Subcutaneous abdominal adipose tissue (tissue), 5 donors: ENCODE measurements around the gene NOL4L.
A peak's percentile ranks its signal among the peaks of the same experiment; 100 is the strongest.

ENCODE experiments used
- H3K27ac ChIP-seq: one replicate; pipeline ENCODE4 v1.7.0; 2013; ENCODE audit warnings: low read depth, mild to moderate bottlenecking, inconsistent platforms, low read length, moderate library complexity
- H3K27me3 ChIP-seq, 5 donors: one replicate each; pipeline ENCODE4 v1.7.0; 2013; ENCODE audit warnings: low read length in 5 of 5, inconsistent platforms in 1 of 5; ENCODE audit not compliant: control insufficient read depth in 5 of 5, insufficient read depth in 4 of 5
- H3K36me3 ChIP-seq, 5 donors: one replicate each; pipeline ENCODE4 v1.7.0; 2013; ENCODE audit warnings: low read length in 5 of 5; ENCODE audit not compliant: control insufficient read depth in 5 of 5, insufficient read depth in 5 of 5
- H3K4me1 ChIP-seq, 5 donors: one replicate each; pipeline ENCODE4 v1.7.0; 2013; ENCODE audit warnings: low read length in 5 of 5, mild to moderate bottlenecking in 3 of 5, moderate library complexity in 1 of 5; ENCODE audit not compliant: control insufficient read depth in 5 of 5, insufficient read depth in 5 of 5
- H3K4me3 ChIP-seq, 5 donors: one replicate each; pipeline ENCODE4 v1.7.0; 2013; ENCODE audit warnings: low read length in 5 of 5, low read depth in 1 of 5
- H3K9ac ChIP-seq, 5 donors: one replicate each; pipeline ENCODE4 v1.7.0; 2013; ENCODE audit warnings: low read length in 5 of 5, mild to moderate bottlenecking in 4 of 5, moderate library complexity in 3 of 5
- H3K9me3 ChIP-seq, 5 donors: one replicate each; pipeline ENCODE4 v1.7.0; 2013; ENCODE audit warnings: low read length in 5 of 5; ENCODE audit not compliant: control insufficient read depth in 5 of 5
- donor health status: healthy.
- donor health status: healthy.
- donor health status: healthy.
- donor health status: healthy.
- donor health status: healthy.

NOL4L gene

GRCh38 chr20:32544893-32545840, 40.0 kb downstream of the NOL4L start:
- no peak overlapping the region for H3K4me3 ChIP-seq
- no peaks in the 10 kb centered on the region for H3K36me3 ChIP-seq
- peaks cover 0 to 2% (median 0%) of the 10 kb centered on the region in 5 donors for H3K27me3 ChIP-seq
- no peak overlapping the region for H3K27ac ChIP-seq
- H3K9ac ChIP-seq, result no peak overlapping the region
- peaks cover 0 to 7% (median 0%) of the 10 kb centered on the region in 5 donors for H3K4me1 ChIP-seq
- H3K9me3 ChIP-seq, result peaks cover 0 to 5% (median 0%) of the 10 kb centered on the region in 5 donors

GRCh38 chr20:32544260-32544722, 40.8 kb downstream of the NOL4L start:
- H3K9me3 ChIP-seq, result no peaks in the 10 kb centered on the region
- H3K9ac ChIP-seq, result no peak overlapping the region
- H3K4me3 ChIP-seq, result no peak overlapping the region
- no peak overlapping the region for H3K27ac ChIP-seq
- no peaks in the 10 kb centered on the region for H3K36me3 ChIP-seq
- H3K27me3 ChIP-seq, result peaks cover 0 to 2% (median under 1%) of the 10 kb centered on the region in 5 donors
- H3K4me1 ChIP-seq, result peaks cover 0 to 15% (median under 1%) of the 10 kb centered on the region in 5 donors

GRCh38 chr20:32543570-32544259, 41.4 kb downstream of the NOL4L start:
- Histone ChIP-seq H3K9ac (no peak overlapping the region), H3K4me3 (no peak overlapping the region), H3K27me3 (peaks cover 0 to 3% (median 2%) of the 10 kb centered on the region in 5 donors), H3K9me3 (no peaks in the 10 kb centered on the region), H3K27ac (no peak overlapping the region), H3K36me3 (no peaks in the 10 kb centered on the region), H3K4me1 (peaks cover 2 to 21% (median 6%) of the 10 kb centered on the region in 5 donors)

DNA sequence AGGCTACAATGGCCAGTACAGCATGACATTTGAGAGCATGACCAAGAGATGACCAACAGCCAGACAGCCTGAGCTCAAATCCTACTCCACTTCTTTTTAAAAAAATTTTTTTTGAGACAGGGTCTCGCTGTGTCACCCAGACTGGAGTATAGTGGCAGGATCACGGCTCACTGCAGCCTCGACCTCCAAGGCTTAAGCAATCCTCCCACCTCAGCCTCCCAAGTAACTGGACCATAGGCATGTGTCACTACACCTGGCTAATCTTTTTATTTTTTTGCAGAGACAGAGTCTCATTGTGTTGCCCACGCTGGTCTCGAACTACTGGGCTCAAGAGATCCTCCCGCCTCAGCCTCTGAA, 42.9 kb downstream of the NOL4L start:
- H3K27me3 ChIP-seq, result peaks cover 0 to 10% (median 2%) of the 10 kb centered on the region in 5 donors
- H3K36me3 ChIP-seq, result no peaks in the 10 kb centered on the region
- no peak overlapping the region for H3K27ac ChIP-seq
- no peak overlapping the region for H3K4me3 ChIP-seq
- peaks cover 2 to 34% (median 20%) of the 10 kb centered on the region in 5 donors for H3K4me1 ChIP-seq
- H3K9me3 ChIP-seq, result no peaks in the 10 kb centered on the region
- no peak overlapping the region for H3K9ac ChIP-seq

DNA sequence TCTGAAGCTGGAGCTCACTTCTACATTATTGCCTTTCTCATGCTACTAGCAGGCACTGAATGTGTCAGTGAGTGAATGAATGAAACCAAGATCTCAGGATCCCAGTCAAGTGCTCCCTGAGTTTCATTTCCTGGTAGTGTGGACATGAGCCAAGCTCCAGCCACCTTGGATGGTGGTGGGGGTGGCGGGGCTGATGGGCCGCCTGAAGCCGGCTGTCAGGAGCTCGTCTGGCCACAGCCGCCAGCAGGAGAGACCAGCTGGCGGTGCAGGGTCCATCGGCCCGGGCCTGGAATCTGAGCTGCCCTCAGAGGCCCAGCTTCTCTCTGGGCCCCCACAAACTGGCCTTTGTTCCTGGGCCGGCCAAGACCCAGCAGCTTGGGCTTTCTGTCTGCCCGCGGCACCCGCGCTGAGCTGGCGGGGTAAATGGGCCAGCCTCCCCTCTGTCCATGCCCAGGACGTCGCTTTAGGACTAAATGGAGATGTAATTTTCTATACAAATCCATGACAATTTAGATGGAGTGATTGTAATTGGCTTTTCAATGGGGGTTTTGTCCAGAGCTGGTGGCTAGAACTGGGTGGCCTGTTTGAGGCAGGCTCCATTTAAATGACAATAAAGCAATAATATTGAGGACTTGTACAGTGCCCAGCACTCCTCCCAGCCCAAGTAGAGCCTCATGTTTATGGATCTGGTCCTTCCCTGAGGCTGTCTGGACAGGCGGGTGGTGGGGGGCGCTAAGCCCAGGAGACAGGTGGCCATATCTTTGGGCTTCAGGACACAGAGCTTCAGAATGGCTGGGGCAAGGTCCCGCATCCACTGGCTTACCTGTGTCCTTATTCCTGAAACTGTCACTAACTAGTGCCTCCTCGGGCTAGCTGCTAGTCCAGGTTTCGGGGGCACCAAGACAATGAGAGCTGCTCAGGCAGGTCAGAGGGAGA, 43.5 kb downstream of the NOL4L start:
- Histone ChIP-seq H3K9me3 (no peaks in the 10 kb centered on the region), H3K27ac (no peak overlapping the region), H3K9ac (no peak overlapping the region), H3K4me3 (no peak overlapping the region), H3K27me3 (peaks cover 0 to 13% (median 0%) of the 10 kb centered on the region in 5 donors), H3K36me3 (no peaks in the 10 kb centered on the region), H3K4me1 (peaks cover 2 to 39% (median 24%) of the 10 kb centered on the region in 5 donors)

DNA sequence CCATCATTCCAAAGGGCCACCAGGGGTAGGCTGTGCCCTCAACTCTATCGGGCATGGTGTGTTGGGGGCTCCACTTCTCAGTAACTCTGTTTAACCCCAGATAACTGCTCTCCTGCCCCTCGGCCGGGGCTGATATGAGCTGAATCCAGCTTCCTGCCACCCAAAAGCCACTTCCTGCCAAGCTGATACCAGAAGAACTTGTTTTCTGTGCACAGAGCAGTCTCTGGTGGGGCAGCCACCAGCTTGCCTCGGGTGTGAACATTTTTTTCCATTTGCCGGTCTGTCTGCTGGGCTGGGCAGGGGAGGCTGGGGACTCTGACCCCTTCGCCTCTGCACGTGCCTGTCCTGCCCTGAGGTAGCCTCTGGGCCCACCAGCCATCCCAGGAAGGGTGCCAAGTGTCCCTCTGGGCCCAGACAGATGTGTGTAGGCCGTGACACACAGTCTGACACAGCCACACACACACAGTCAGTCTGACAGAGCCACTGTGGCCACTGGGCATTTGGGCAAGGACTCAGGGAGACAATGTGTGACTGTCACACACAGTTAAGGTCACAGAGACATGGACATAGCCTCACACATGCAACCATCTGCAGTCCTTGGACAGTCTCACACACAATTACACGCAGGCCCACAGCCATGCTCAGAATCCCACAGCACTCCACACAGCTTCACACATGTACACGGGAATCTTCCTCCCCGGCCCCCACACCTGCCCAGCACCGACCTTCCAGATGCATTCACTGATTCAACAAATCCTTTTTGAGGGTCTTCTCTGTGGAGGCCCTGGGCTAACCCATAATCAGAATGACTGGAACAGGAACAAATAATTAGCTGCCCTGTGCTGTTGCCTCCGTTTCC, 45.1 kb downstream of the NOL4L start:
- Histone ChIP-seq H3K4me3 (no peak overlapping the region), H3K9ac (no peak overlapping the region)

DNA sequence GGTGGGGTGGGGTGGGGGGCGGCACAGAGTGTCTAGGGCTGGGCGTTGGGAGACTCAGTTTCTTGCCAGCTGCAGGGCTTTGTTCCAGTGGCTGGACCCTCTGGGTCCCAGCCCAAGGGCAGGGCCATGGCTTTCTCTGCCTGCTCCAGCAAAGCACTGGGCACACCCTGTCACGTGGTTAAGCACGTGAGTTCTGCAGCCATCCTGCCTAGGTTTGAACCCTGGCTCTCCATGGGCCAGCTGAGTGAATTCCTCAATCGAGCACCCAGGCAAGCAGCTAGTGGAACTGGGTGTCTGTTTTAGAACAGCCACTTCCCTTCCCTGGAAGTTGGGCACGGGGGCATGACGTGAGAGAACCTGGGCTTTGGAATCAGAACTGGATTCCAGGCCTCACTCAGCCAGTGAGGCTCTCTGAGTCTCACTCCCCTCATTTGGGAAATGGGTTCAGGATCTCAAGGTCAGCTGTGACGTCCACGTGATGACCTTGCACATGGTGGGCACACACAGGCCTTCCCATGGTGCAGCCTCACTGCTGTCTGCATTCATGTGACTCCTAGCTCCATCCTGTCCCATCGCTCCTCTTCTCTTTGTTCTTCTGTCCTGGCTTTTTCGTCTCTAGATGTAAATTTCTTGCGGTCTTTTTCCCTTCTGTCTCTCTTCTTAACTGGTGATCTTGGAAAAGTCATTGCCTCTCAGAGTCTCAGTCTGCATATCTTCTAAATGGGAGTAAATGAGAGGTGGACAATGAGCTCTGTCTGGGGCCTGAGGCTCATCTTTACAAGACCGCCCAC, 45.9 kb downstream of the NOL4L start:
- no peaks in the 10 kb centered on the region for H3K9me3 ChIP-seq
- H3K27me3 ChIP-seq, result peaks cover 0 to 13% (median 0%) of the 10 kb centered on the region in 5 donors
- H3K4me3 ChIP-seq, result no peak overlapping the region
- H3K4me1 ChIP-seq, result peaks cover 2 to 45% (median 30%) of the 10 kb centered on the region in 5 donors
- no peaks in the 10 kb centered on the region for H3K36me3 ChIP-seq
- peak overlapping the region in 1 of 5 donors; percentile 37 for H3K9ac ChIP-seq
- H3K27ac ChIP-seq, result no peak overlapping the region

More for the DNA sequence above, 45.1 kb downstream of the NOL4L start:
- Histone ChIP-seq H3K4me1 (peaks cover 2 to 45% (median 30%) of the 10 kb centered on the region in 5 donors), H3K27me3 (peaks cover 0 to 13% (median 0%) of the 10 kb centered on the region in 5 donors), H3K36me3 (no peaks in the 10 kb centered on the region), H3K9me3 (no peaks in the 10 kb centered on the region), H3K27ac (no peak overlapping the region)

DNA sequence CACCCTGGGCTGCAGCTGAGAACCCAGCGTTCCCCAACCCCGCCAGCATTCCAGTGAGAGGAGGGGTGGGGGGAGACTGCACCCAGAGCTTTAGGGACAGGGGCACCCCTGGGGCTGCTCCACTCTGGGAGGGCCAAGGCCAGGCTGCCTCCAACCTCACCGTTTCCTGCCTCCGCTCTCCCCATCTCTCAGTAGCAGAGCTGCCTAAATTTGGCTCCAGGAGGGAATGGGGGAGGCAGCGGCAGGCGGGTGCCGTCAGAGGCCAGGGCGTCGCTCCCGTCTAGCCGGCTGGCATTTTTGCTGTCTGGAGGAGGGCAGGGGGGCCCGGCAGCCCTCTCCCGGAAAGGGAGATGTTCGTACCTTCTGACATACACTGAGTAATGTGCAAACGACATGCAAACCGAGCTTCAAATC, 46.6 kb downstream of the NOL4L start:
- Histone ChIP-seq H3K27me3 (peaks cover 0 to 13% (median 0%) of the 10 kb centered on the region in 5 donors), H3K4me3 (no peak overlapping the region), H3K4me1 (peaks cover 2 to 45% (median 30%) of the 10 kb centered on the region in 5 donors), H3K27ac (no peak overlapping the region), H3K9ac (no peak overlapping the region), H3K36me3 (no peaks in the 10 kb centered on the region), H3K9me3 (no peaks in the 10 kb centered on the region)
